Karpas-422 (cell line): ENCODE measurements around the gene ABCF2. TPM values are rescaled to one million over a fixed set of nuclear protein-coding genes. Genes with fewer than 3 reads are reported as not detected.

Experiments used
- DNase-seq: peaks from one replicate; pipeline ENCODE4 v3.0.0-alpha.2; 2015
- H2AFZ ChIP-seq: fragments of 200-600 bp; sonication (generic); 2 replicates; pipeline ENCODE4 v1.6.1; 2014; ENCODE audit warnings: antibody characterized with exemption, low read length, mixed read lengths
- H3K27ac ChIP-seq: fragments of 200-600 bp; sonication (generic); 2 replicates; pipeline ENCODE4 v1.5.1; 2014; ENCODE audit warnings: mild to moderate bottlenecking, low read length, moderate library complexity
- H3K27me3 ChIP-seq: fragments of 200-600 bp; sonication (generic); 2 replicates; pipeline ENCODE4 v1.6.1; 2014; ENCODE audit warnings: low read length, mixed read lengths
- H3K36me3 ChIP-seq: fragments of 200-600 bp; sonication (generic); 2 replicates; pipeline ENCODE4 v1.6.1; 2014; ENCODE audit warnings: low read length, mixed read lengths; ENCODE audit not compliant: insufficient read depth
- H3K4me1 ChIP-seq: fragments of 200-600 bp; sonication (generic); 2 replicates; pipeline ENCODE4 v1.6.1; 2014; ENCODE audit warnings: mild to moderate bottlenecking, low read length, mixed read lengths
- H3K4me2 ChIP-seq: fragments of 200-600 bp; sonication (generic); 2 replicates; pipeline ENCODE4 v1.6.1; 2014; ENCODE audit warnings: low read length, low read depth, mild to moderate bottlenecking; ENCODE audit not compliant: poor library complexity, severe bottlenecking
- H3K4me3 ChIP-seq: fragments of 200-600 bp; sonication (generic); 2 replicates; pipeline ENCODE4 v1.5.1; 2014; ENCODE audit warnings: mild to moderate bottlenecking, antibody characterized with exemption, low read length, mixed read lengths
- H3K79me2 ChIP-seq: fragments of 200-600 bp; sonication (generic); 2 replicates; pipeline ENCODE4 v1.6.1; 2014; ENCODE audit warnings: mild to moderate bottlenecking, low read length, mixed read lengths
- H3K9ac ChIP-seq: fragments of 200-600 bp; sonication (generic); 2 replicates; pipeline ENCODE4 v1.6.0; 2014; ENCODE audit warnings: low read length
- H3K9me2 ChIP-seq: fragments of 200-600 bp; sonication (generic), shearing (Covaris generic); replicated peaks from 2 replicates; pipeline ENCODE4 v1.6.0; 2014; ENCODE audit warnings: mild to moderate bottlenecking, low read length, moderate library complexity; ENCODE audit not compliant: insufficient read depth
- H3K9me3 ChIP-seq: fragments of 300-700, 200-600 bp; sonication (generic); 2 replicates; pipeline ENCODE4 v1.6.1; 2014; ENCODE audit warnings: low read length, mixed read lengths
- H4K20me1 ChIP-seq: fragments of 200-600 bp; sonication (generic); 2 replicates; pipeline ENCODE4 v1.6.1; 2014; ENCODE audit warnings: mild to moderate bottlenecking, antibody characterized with exemption, low read length, low read depth; ENCODE audit not compliant: insufficient read depth
- total RNA-seq: library from RNA; depleted of rRNA; stranded (reverse); fragments of >200 nt; shearing (Covaris generic); gene quantifications from 2 replicates; pipeline ENCODE4 v1.2.3, GENCODE V29; 2014; ENCODE audit warnings: low replicate concordance

ABCF2 gene
- total RNA-seq, 1 experiment from 2014 or later = 31.2 TPM

DNA sequence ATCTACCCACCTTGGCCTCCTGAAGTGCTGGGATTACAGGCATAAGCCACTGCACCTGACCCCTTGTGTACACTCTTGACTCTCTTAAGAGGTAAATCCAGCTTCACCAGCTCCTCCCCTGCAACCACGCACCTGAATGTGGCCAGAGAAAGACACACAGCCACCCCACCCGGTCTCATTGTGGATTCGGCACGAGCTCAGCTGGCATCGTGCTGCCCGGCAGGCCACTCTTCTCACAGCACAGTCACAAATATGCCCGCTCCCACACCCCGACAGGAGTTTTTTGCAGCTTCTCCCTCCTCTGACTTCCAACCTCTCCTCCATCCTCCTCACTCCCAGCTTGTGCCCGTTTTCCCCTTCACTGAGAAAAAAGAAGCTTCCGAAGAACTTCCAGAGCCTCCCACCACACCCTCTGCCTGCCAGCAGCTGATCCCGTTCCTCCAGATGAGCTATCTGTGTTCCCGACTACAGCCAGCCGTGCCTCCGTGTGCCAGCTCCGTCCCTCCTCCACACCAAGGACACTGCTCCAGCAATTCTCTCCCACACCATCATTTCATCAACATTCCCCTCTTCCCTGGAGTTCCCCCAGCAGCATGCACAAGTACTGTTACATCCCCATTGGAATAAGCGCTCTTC is 29.5 kb upstream of the ABCF2 start:
- no peak overlapping the region for H3K9ac ChIP-seq
- no peaks in the 10 kb centered on the region for H3K9me2 ChIP-seq
- H3K4me3 ChIP-seq = no peak overlapping the region
- no peak overlapping the region for H2AFZ ChIP-seq
- H3K79me2 ChIP-seq = no peaks in the 10 kb centered on the region
- no peaks in the 10 kb centered on the region for H3K36me3 ChIP-seq
- no peaks in the 10 kb centered on the region for H4K20me1 ChIP-seq
- no peak overlapping the region for H3K27ac ChIP-seq
- no peaks in the 10 kb centered on the region for H3K9me3 ChIP-seq
- no peak overlapping the region for H3K4me2 ChIP-seq
- H3K4me1 ChIP-seq = no peaks in the 10 kb centered on the region; the same call in 1 of the 2 replicates
- H3K27me3 ChIP-seq = no peaks in the 10 kb centered on the region
- DNase-seq = no peak

DNA sequence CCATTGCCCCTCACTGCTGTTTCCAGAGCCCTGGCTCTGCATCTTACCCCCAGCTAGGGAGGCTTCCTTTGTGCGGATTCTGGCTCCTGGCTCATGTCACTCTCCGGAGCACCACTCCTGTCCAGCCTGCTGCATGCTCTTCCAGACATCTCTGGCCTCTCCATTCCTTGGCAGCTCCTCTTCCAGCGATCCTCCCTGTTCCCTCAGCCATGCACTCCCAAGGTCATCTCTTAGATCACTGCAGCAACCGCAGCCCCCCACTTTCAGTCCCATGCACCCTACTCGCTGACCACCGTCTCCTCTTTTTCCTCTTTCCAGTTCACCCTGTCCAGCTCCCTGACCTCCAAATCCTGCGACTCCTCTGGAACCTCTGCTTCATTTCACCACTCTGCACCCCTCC is 28.4 kb upstream of the ABCF2 start:
- H3K36me3 ChIP-seq = no peaks in the 10 kb centered on the region
- H3K4me1 ChIP-seq = peaks cover 5% of the 10 kb centered on the region
- H2AFZ ChIP-seq = no peak overlapping the region
- H3K4me3 ChIP-seq = no peak overlapping the region
- H3K4me2 ChIP-seq = no peak overlapping the region
- no peak overlapping the region for H3K9ac ChIP-seq
- H4K20me1 ChIP-seq = no peaks in the 10 kb centered on the region
- H3K79me2 ChIP-seq = no peaks in the 10 kb centered on the region
- no peak for DNase-seq
- H3K9me2 ChIP-seq = no peaks in the 10 kb centered on the region
- no peaks in the 10 kb centered on the region for H3K9me3 ChIP-seq
- no peaks in the 10 kb centered on the region for H3K27me3 ChIP-seq
- no peak overlapping the region for H3K27ac ChIP-seq

DNA sequence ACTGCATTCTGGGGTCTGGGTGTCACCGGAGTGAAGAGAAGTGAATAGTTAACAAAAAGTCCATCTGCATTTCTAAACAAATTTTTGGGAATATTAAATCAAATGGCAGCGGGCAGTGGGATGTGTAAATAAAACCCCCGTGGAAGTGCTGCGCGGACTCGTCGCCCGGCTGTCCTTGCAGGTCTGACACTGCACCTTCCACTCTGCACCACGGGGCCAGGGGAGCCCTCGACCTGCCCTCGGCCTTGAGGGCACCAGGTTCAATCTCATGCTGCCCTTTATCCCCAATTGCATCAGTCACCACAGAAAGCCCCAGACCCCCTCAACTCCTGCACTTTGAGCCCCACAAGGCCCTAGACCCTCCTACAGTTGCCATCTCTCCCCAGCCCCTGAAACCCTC is 27.8 kb upstream of the ABCF2 start:
- H2AFZ ChIP-seq = no peak overlapping the region
- no peaks in the 10 kb centered on the region for H3K79me2 ChIP-seq
- peaks cover 5% of the 10 kb centered on the region for H3K4me1 ChIP-seq
- H3K4me3 ChIP-seq = no peak overlapping the region
- no peaks in the 10 kb centered on the region for H3K9me2 ChIP-seq
- no peak overlapping the region for H3K27ac ChIP-seq
- no peaks in the 10 kb centered on the region for H3K27me3 ChIP-seq
- H3K9ac ChIP-seq = no peak overlapping the region
- no peak for DNase-seq
- no peak overlapping the region for H3K4me2 ChIP-seq
- H3K36me3 ChIP-seq = no peaks in the 10 kb centered on the region
- H3K9me3 ChIP-seq = no peaks in the 10 kb centered on the region
- no peaks in the 10 kb centered on the region for H4K20me1 ChIP-seq

DNA sequence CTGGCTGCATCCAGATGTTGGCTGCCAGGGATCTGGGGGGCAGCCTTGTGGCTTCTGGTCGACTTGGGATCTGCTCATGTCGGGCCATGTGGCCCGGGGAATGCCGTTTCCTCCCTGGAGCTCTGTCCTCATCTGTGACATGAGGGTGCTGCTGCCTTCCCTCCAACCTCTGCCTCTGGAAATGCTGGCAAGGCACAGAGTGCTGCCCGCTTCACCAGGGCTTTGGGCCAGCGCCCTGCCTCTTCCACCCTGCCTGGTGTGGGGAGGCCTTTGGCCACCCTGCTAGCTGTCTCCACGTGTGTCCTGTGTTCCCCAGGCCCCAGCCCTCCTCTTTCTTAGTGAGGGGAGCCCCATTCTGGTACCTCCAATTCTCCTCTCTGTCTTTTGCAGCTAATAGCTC is 27.3 kb upstream of the ABCF2 start:
- H3K27ac ChIP-seq = no peak overlapping the region
- H3K9ac ChIP-seq = no peak overlapping the region
- H3K79me2 ChIP-seq = no peaks in the 10 kb centered on the region
- H3K36me3 ChIP-seq = no peaks in the 10 kb centered on the region
- no peaks in the 10 kb centered on the region for H3K27me3 ChIP-seq
- no peak overlapping the region for H2AFZ ChIP-seq
- H3K4me3 ChIP-seq = no peak overlapping the region
- H3K9me2 ChIP-seq = no peaks in the 10 kb centered on the region
- H3K4me1 ChIP-seq = peaks cover 7% of the 10 kb centered on the region
- no peaks in the 10 kb centered on the region for H3K9me3 ChIP-seq
- no peak overlapping the region for H3K4me2 ChIP-seq
- no peak for DNase-seq
- no peaks in the 10 kb centered on the region for H4K20me1 ChIP-seq

DNA sequence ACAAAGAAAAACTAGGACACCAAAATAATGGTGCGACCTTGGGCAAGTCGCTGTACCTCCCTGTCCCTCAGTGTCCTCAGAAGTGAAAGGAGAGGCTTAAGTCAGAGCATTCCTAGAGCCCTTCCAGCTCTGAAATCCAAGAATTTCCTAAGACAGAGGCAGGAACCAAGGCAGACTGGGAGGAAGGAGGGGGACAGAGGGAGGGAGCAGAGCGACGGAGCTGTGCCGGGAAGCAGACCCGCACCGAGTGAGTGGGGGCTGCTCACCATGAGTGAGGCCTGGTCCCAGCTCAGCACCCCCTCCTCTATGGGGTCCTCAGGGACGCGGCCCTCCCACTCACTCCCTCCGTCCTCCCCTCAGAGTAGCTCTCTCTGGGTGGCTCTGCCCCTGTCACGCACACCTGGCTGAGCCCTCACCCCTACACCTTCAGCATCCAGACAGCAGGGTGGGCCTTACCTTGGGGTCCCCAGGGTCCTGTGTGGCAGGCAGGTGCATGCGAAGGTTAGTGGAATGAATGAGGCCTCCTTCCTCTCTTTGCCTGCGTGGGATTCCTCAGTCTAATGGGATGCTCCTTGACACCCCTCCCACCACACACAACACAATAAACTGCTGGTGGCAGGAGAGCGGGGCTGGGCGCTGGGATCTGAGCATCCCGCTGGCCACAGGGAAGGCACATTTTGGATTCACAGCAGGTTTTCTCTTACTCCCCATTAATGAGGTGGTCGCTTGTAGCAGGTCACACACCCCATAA is 26.1 kb upstream of the ABCF2 start:
- Histone ChIP-seq H3K27ac (no peak overlapping the region), H4K20me1 (no peaks in the 10 kb centered on the region), H3K36me3 (no peaks in the 10 kb centered on the region), H3K9ac (no peak overlapping the region), H3K4me2 (no peak overlapping the region), H3K4me3 (no peak overlapping the region), H2AFZ (no peak overlapping the region), H3K79me2 (no peaks in the 10 kb centered on the region), H3K4me1 (peaks cover 14% of the 10 kb centered on the region), H3K27me3 (no peaks in the 10 kb centered on the region), H3K9me2 (no peaks in the 10 kb centered on the region), H3K9me3 (no peaks in the 10 kb centered on the region)
- DNase-seq = no peak

DNA sequence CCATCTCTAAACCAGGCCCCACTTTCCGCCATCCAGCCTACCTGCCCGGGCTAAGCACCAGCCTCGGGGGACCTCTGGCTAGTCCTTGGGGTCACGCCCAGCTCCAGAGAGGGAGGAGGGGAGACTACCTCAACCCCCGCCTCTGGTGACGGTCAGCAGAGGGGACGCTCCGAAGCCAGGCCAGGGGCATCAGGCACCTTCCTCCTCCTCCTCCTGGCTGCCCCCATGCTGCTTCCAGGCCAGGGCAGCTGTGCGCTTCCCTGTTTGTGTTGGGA is 25.5 kb upstream of the ABCF2 start:
- no peaks in the 10 kb centered on the region for H3K79me2 ChIP-seq
- H3K4me2 ChIP-seq = no peak overlapping the region
- no peak overlapping the region for H2AFZ ChIP-seq
- no peak overlapping the region for H3K27ac ChIP-seq
- no peak overlapping the region for H3K4me3 ChIP-seq
- H3K9ac ChIP-seq = no peak overlapping the region
- H3K36me3 ChIP-seq = no peaks in the 10 kb centered on the region
- no peaks in the 10 kb centered on the region for H3K27me3 ChIP-seq
- H3K4me1 ChIP-seq = peaks cover 15% of the 10 kb centered on the region
- no peaks in the 10 kb centered on the region for H3K9me2 ChIP-seq
- H4K20me1 ChIP-seq = no peaks in the 10 kb centered on the region
- H3K9me3 ChIP-seq = no peaks in the 10 kb centered on the region
- no peak for DNase-seq

DNA sequence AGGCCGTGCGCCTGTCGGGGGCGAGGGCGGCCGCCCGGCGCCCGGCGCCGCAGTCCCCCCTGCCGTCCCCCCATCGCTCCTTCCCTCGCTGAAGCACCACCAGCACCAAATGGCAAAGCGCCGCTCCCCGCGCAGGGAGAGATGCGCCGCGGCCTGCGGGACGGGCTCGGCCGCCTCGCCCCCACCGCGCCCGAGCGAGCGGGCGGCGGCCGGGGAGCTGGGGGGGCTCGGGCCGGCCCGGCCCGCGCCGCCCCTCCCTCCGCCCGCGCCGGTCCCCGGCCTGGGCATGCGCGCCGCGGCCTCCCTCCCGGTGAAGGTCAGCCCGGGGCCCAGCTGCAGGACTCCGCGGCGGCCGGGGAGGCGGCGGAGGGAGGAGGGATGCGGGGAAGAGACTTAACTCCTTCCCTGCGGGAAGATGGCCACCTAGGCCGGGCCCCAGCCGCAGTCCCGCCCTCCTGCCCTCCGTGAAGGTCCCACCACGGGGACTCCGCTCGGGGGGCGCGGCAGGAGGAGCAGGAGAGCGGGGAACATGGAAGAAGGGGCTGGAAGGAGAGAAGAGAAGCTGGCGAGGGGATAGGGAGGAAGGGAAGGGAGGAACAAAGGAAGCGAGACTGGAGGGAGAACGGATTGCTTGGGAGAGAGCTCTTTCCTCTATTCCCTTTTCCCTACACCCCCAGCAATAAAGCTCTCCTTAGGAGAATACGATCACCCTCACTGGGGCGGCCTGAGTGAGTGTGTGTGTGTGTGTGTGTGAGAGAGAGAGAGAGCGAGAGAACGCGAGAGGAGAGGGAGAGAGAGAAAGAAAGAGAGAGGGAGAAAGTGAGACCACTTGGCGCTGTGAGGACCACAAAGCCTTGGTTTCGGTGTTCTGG is 24.9 kb upstream of the ABCF2 start:
- Histone ChIP-seq H3K9ac (peak overlapping the region; percentile 33; the same call in 1 of the 2 replicates), H2AFZ (no peak overlapping the region), H3K79me2 (no peaks in the 10 kb centered on the region), H3K27me3 (no peaks in the 10 kb centered on the region), H3K4me1 (peaks cover 15% of the 10 kb centered on the region), H4K20me1 (no peaks in the 10 kb centered on the region; the same call in 1 of the 2 replicates), H3K36me3 (no peaks in the 10 kb centered on the region), H3K9me2 (no peaks in the 10 kb centered on the region), H3K4me2 (peak overlapping the region; percentile 45), H3K9me3 (no peaks in the 10 kb centered on the region), H3K4me3 (peak overlapping the region; percentile 14; the same call in 1 of the 2 replicates), H3K27ac (no peak overlapping the region)
- no peak for DNase-seq

DNA sequence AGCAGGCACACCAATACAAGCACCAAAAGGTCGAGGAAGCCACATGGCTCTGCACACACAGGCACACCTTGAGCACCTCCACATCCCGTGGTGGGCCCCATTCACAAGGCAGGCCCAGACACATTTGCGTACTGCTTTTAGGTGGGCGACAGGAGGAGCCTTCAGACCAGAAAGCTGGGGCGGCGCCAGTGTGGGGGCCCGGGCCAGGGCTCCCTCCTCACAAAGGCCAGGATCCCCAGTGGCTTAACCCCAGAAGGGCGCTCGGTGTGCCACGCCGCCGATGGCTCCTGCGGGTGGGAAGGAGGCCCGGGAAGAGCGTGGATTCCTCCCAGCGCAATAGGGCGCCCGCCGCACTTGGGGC is 24.3 kb upstream of the ABCF2 start:
- no peak for DNase-seq
- H3K9me2 ChIP-seq = no peaks in the 10 kb centered on the region
- no peaks in the 10 kb centered on the region; the same call in 1 of the 2 replicates for H4K20me1 ChIP-seq
- H3K9me3 ChIP-seq = no peaks in the 10 kb centered on the region
- peak overlapping the region; percentile 33; the same call in 1 of the 2 replicates for H3K9ac ChIP-seq
- peak overlapping the region; percentile 14; the same call in 1 of the 2 replicates for H3K4me3 ChIP-seq
- H3K4me2 ChIP-seq = peak overlapping the region; percentile 45
- peaks cover 15% of the 10 kb centered on the region for H3K4me1 ChIP-seq
- H3K36me3 ChIP-seq = no peaks in the 10 kb centered on the region
- no peaks in the 10 kb centered on the region for H3K79me2 ChIP-seq
- no peak overlapping the region for H3K27ac ChIP-seq
- H3K27me3 ChIP-seq = no peaks in the 10 kb centered on the region
- no peak overlapping the region for H2AFZ ChIP-seq
